Renal cortex interstitium (tissue), 11 donors: ENCODE results near the gene PPP1R12A. TPM values are rescaled to one million over a fixed set of nuclear protein-coding genes. Genes with fewer than 3 reads are reported as not detected.
A peak's percentile ranks its signal among the peaks of the same experiment; 100 is the strongest.
"Not testable (repeated sequence)": the region's sequence is repeated elsewhere in the genome, so short reads cannot be mapped to it uniquely, and the experiment has no call there.

Experiments used
- DNase-seq, 11 donors: peaks; one replicate each; pipeline ENCODE4 v3.0.0-alpha.2; 2013; ENCODE audit warnings: low read depth in 9 of 11, low spot score in 4 of 11; ENCODE audit errors: extremely low read depth in 1 of 11
- polyA plus RNA-seq, 3 donors: library from polyadenylated mRNA; unstranded; fragments of 120-200 nt; gene quantifications; one replicate each; pipeline ENCODE4 v1.2.1, GENCODE V29; 2013; ENCODE audit not compliant: insufficient read length in 3 of 3

The PPP1R12A gene
- polyA plus RNA-seq, 3 donors: 93.4 to 124 (median 113) TPM

GRCh38 chr12:79911889-79912656, 22.8 kb downstream of the PPP1R12A start:
- DNase-seq: no peak

GRCh38 chr12:79908366-79908765, 26.5 kb downstream of the PPP1R12A start:
- no peak for DNase-seq

GRCh38 chr12:79901506-79901905, 33.4 kb downstream of the PPP1R12A start:
- DNase-seq: no peak

GRCh38 chr12:79900951-79901350, 33.9 kb downstream of the PPP1R12A start:
- DNase-seq: no peak

- no peak for DNase-seq
These were observed 34.7 kb downstream of the PPP1R12A start for GRCh38 chr12:79900199-79900598.

- no peak for DNase-seq
These were observed 37.3 kb downstream of the PPP1R12A start for GRCh38 chr12:79897617-79898016.

GRCh38 chr12:79895804-79896203, 39.1 kb downstream of the PPP1R12A start:
- no peak for DNase-seq

GRCh38 chr12:79895071-79895470, 39.8 kb downstream of the PPP1R12A start:
- DNase-seq: no peak

- no peak for DNase-seq
These were observed 43.3 kb downstream of the PPP1R12A start for GRCh38 chr12:79891506-79892162.

- no peak for DNase-seq
These were observed 47.0 kb downstream of the PPP1R12A start for GRCh38 chr12:79887890-79888289.

- DNase-seq: peak in 5 of 11 donors; percentile 4 to 21 (median 11)
These were observed 47.9 kb downstream of the PPP1R12A start for GRCh38 chr12:79886917-79887519.

GRCh38 chr12:79885911-79886490, 48.9 kb downstream of the PPP1R12A start:
- DNase-seq: peak in 1 of 11 donors; percentile 5

GRCh38 chr12:79884401-79885006, 50.4 kb downstream of the PPP1R12A start:
- no peak for DNase-seq

GRCh38 chr12:79883216-79883615, 51.7 kb downstream of the PPP1R12A start:
- DNase-seq: no peak

- DNase-seq: no peak
These were observed 53.5 kb downstream of the PPP1R12A start for GRCh38 chr12:79881351-79881750.

- DNase-seq: not testable (repeated sequence)
These were observed 56.4 kb downstream of the PPP1R12A start for GRCh38 chr12:79878506-79878905.

GRCh38 chr12:79877246-79877645, 57.7 kb downstream of the PPP1R12A start:
- no peak for DNase-seq

GRCh38 chr12:79874665-79875064, 60.2 kb downstream of the PPP1R12A start:
- no peak for DNase-seq

GRCh38 chr12:79873201-79873600, 61.7 kb downstream of the PPP1R12A start:
- DNase-seq: no peak
